DMS53 treated with DMSO at 0.1 percent for 48 hours (cell line): ENCODE measurements around the gene MTAP.

ENCODE experiments used
- DNase-seq: peaks from one replicate; lab custom pipeline; 2025; ENCODE audit not compliant: unreplicated experiment; lab: John Stamatoyannopoulos, UW

MTAP gene

GRCh38 chr9:21841133-21841532, 38.7 kb downstream of the MTAP start:
- DNase-seq: no peak

- no peak for DNase-seq
Observed at GRCh38 chr9:21848615-21849014, 46.2 kb downstream of the MTAP start.

DNA sequence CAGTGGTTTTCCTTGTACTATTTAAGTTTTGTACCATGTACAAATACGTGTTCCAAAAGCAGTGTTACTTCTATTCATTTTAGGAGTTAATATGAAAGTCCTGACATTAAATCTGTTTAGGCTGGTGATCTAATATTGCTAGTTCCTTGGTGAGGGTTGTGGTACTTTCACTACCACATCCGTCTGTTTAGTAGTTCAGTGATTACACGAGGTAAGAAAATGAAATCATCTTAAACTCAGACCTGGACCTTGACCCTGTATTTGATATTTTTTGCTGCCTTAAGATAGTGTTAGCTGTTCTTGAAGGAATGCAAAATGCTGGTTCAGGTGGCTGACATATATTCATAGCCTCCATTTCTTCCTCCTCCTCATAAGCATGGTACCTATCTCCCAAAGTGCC, 50.3 kb downstream of the MTAP start:
- DNase-seq: no peak

DNA sequence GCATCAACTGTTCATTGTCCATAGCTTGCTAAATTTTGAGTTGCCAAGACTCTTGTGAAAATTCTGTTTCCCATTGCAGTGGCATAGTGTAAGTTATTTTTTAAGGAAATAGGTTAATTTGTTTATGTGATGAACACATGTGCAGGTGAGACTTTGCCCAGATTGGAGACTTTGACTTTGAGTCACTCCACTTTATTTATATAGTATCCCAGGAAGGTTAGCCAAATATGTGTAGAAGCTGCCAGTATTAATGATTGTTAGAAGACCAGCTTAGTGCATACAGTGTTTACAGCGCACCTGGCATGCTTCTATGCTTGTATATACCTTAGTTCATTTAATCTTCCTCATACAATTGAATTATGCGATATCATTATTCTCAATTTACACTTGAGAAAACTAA, 51.0 kb downstream of the MTAP start:
- DNase-seq: peak; percentile 19

DNA sequence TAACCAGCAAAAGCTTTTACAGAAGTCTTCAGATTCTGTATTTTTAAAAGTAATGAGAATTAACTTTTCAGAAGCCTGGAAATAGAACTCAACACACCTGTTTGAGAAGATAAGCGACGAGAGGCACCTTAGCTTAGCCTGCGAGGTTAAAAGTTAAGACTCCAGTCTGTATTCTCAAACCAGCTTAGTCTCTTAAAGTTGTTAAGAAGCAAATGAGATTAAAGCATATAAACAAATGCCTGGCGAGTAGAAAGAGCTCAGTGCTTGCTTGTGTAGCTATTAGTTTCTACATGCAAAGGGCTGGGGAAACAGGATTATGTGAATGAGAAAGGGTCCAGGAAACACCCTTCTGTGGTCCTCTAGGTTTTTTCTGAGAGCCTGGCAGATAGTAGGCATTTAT, 51.7 kb downstream of the MTAP start:
- no peak for DNase-seq

DNA sequence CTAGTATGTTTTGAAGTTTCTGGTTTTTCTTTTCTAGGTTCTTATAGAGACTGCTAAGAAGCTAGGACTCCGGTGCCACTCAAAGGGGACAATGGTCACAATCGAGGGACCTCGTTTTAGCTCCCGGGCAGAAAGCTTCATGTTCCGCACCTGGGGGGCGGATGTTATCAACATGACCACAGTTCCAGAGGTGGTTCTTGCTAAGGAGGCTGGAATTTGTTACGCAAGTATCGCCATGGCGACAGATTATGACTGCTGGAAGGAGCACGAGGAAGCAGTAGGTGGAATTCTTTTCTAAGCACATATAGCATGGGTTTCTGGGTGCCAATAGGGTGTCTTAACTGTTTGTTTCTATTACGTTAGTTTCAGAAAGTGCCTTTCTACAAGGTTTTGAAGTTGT, 52.2 kb downstream of the MTAP start:
- DNase-seq: no peak

- no peak for DNase-seq
Observed at GRCh38 chr9:21856301-21857094, 54.1 kb downstream of the MTAP start.

GRCh38 chr9:21862871-21863270, 60.4 kb downstream of the MTAP start:
- DNase-seq: no peak

DNA sequence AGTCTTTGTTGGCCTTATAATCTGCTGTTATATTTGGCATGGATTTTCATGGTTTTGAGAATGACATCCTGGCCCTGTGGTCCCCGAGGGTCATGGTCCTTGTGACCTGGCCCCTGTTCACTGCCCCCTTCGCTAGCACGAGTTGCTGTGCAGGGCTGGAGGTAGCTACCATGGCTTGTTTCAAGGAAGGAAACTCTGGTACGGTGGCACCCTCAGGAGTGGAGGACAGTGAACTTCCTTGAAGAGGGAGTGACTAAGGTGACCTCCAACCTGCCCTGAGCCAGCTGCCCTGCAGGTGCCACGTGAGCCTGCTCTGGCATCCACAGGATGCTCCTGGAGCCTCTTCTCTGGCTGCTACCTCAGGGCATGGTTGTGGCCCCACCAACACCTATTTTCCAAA, 62.1 kb downstream of the MTAP start:
- DNase-seq: no peak

DNA sequence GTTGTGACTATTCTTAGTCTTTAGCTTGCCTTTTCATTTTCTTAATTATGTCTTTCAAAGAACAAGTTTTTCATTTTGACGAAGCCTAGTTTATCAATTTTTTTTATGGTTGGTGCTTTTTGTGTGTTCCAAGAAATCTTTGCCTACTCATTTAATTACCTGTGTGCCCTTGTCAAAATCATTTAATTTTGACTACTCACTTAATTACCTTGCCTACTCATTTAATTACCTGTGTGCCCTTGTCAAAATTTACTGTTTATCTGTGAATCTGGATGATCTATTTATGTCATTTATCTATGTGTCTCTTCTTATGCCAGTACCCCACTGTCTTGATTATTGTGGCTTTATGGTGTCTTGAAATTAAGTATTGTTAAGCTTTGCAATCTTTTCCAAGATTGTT, 63.9 kb downstream of the MTAP start:
- DNase-seq: no peak

GRCh38 chr9:21871256-21871975, 69.0 kb downstream of the MTAP start:
- DNase-seq: no peak

- no peak for DNase-seq
Observed at GRCh38 chr9:21872696-21873095, 70.3 kb downstream of the MTAP start.

- no peak for DNase-seq
Observed at GRCh38 chr9:21873540-21874221, 71.2 kb downstream of the MTAP start.

- no peak for DNase-seq
Observed at GRCh38 chr9:21875893-21876292, 73.5 kb downstream of the MTAP start.

DNA sequence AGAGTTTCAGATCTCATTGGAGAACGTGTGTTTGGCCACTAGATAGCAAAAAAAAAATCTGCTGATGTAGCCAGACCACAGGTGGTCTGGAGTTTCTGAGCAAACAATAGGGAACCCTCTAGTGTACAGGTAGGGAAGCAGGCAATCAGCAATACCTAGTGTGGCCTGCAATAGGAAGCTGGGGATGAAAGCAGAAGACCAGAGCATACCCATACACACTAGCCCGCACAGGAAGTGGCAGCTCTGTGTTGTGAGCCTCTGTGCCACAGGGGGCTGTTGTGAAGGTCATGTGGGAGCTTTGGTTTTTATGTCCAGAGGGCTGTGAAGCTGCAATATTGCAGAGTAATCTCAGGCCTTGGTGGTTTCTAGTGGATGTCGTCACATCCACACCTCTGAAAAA, 81.2 kb downstream of the MTAP start:
- no peak for DNase-seq

- DNase-seq: no peak
Observed at GRCh38 chr9:21889673-21890072, 87.2 kb downstream of the MTAP start.

DNA sequence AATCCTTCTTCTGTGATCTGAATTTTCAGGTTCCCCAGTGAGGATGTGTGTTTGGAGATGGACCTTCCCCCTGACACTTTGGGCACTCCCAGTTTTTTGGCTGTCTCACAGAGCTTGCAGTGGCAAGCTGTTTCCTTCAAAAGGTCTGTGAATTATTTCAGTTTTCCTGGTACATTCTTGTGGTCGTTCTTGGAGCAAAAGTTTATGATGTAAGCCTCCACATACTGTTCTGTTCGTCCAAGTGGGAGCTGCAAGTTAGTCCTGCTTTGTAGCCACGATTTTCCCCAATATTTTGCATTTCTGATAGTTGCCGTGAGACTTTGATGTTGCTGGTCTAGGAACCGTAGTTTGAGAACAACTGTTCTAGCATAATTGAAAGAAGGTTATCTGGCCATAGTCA, 88.3 kb downstream of the MTAP start:
- no peak for DNase-seq

- DNase-seq: no peak
Observed at GRCh38 chr9:21901546-21901945, 99.1 kb downstream of the MTAP start.

GRCh38 chr9:21902136-21902535, 99.7 kb downstream of the MTAP start:
- no peak for DNase-seq

DNA sequence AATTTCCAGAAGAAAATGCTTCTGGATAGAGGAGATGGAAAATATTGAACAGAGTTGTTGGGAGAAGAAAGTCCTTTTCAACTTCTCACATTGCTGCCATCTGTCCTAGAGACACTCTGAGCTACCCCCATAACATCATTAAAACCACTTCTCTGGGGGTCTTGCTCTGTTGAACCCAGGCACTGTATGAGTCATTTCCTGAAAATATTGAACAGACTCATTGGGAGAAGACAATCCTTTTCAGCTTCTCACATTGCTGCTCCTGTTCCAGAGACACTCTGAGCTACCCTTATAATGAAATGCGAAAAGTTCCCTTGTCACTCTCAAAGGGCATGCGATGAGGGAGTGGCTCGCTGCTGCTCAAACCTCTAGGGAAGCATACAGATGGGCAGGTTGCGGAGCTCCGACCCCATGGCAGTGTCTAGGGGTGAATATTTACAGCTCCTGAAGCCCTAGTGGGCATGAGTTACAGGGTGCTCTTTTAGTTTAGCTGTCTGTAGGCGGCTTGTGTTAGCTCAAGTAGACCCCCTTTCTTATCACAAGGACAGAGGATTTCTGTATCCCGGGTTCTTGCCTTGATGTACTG, 101.0 kb downstream of the MTAP start:
- no peak for DNase-seq

GRCh38 chr9:21904371-21904770, 101.9 kb downstream of the MTAP start:
- DNase-seq: no peak

GRCh38 chr9:21904776-21905175, 102.3 kb downstream of the MTAP start:
- DNase-seq: no peak
